HG02852 (cell line): ENCODE results near the gene DNAAF8.
"Not testable (repeated sequence)": the region's sequence is repeated elsewhere in the genome, so short reads cannot be mapped to it uniquely, and the experiment has no call there.

Experiments
- ATAC-seq: cut with Tn5 transposase; IDR thresholded peaks from one replicate; pipeline ENCODE4 v1.9.1; 2021; ENCODE audit warnings: mild to moderate bottlenecking, moderate library complexity; ENCODE audit not compliant: unreplicated experiment

Gene DNAAF8

DNA sequence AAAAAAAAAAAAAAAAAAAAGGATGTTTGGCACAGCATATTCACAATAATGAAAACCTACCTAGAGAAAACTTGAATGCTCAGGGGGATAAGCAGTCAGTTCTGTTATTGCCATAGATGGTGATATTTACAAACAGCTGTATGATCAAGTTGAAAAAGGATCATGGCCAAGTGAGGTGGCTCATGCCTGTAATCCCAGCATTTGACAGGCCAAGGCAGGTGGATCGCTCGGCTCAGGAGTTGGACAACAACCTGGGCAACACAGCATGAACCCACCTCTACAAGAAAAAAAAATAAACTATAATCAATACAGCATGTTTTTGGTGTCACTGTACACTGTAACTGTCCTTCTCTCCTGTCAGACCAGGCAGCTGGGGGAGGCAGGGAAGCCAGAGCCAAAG is 19.3 kb upstream of the DNAAF8 start:
- no peak for ATAC-seq

DNA sequence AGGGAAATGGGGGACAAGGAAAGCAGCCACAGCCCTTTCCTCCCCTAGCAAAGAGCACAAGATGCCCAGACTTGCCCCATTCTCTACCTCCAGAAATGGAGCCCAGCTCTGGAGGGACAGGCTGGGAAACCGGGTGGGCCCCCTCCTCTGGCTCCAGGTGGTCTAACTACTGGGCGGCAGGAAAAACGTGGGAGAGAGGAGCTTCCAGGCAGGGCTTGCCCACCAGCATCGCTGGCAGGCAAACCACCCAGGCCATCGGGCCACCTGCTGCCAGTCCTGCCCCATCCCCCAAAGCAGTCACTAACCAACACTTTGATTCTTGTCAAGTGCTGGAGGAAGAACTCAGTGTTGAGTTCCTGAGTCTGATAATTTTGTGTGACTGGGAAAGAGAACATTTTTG is 15.9 kb upstream of the DNAAF8 start:
- ATAC-seq, result no peak

DNA sequence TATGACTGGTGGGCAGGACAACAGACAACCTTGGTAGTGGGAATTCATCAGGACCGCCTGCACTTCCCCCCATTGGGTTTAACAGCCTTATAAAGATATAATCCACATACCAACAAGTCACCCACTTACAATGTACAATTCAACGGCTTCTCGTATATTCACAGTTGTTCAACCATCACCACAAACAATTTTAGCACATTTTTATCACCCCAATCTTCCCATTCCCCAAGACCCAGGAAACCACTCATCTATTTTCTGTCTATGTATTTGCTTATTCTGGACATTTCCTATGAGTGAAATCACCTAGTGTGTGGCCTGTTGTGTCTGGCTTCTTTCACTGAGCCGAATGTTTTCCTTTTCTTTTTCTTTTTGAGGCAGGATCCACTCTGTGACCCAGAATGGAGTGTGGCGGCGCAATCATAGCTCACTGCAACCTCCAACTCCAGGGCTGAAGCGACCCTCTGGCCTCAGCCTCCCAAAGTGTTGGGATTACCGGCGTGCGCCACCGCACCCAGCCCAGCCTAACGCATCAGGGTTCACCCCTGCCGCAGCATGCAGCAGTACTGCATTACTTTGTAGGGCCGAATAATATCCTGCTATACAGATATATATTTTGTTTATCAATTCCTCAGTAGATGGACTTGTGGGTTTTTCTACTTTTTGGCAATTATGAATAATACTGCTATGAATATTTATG is 11.1 kb upstream of the DNAAF8 start:
- no peak for ATAC-seq

DNA sequence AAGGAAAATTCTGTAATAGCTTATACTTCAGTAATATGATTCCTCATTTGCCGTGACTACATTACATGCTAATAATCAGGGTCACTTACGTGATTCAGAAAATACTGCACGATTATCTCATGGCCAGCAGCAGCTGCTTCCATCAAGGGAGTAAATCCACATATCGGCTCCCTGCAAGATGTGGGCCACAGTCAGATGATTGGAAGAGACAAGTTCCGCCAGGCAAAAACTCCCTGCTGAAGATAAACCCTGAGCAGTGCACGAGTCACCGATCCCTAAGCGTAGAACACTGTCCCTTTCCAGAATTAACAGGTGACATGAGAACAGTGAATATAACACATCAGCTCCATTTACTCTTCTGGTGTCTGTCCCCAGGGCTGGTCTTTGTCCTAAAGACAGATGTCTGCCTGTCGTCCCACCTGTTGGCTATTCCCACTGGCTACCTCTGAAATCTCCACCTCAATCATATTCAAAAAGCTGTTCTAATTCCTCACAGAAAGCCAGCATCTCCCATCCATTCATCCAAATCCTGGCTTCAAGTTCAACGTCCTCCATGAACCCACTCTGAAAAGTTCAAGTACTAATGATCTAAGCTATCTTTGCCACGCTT is 9.6 kb upstream of the DNAAF8 start:
- ATAC-seq, result no peak

DNA sequence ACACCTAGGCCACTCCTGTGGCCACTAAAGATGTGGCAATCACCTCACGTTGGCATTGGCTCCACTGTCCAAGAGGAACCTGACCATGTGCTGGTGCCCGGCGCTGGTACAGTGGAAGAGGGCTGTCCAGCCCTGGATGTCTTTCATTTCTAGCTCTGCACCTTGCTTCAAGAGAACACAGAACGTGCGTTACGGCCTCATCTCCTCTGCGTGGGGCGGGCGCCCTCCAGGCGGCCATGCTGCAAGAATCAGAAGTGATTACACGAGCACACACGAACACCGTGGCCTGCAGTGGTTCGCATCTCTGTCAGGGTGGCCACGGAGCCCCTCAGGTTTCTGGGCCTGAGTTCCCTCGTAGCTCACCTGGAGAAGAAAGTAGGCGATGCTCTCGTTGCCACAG is 7.7 kb upstream of the DNAAF8 start:
- ATAC-seq, result no peak

DNA sequence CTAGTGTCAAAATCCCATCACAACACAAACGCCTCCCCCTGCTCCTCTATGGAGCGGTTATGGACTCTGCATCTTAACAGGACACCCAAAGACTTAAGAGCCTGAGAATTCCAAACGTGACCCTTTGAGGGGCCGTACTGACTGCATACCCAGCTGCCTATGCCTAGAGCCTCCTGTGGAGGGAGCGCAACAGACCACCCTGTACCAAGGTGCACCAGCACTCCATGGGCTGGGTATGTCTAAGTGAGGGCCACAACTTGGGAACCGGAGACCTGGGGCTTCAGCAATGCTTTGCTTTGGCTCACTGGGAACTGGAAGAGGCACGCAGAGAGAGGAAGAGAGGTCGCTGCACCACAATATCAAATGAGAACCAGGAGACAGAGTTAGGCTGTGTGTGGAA is 5.7 kb upstream of the DNAAF8 start:
- no peak for ATAC-seq

DNA sequence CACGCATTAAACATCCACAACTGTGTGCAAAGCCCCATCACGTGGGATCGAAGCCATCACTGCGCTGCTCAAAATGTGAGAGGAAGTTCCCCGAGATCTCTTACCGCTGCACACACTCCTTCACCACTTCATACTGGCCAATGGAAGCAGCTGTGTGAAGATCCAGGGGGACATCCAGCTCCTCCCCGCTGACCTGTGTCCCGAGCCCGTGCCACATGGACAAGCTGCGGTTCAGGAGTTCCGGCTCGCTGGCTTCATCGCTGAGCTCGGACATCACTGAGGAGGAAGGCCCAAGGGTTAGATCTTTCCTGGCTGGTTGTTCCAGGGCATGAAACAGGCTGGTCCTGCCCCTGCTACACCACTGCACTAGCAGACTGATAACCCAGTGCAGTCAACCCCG is 4.5 kb upstream of the DNAAF8 start:
- no peak for ATAC-seq

DNA sequence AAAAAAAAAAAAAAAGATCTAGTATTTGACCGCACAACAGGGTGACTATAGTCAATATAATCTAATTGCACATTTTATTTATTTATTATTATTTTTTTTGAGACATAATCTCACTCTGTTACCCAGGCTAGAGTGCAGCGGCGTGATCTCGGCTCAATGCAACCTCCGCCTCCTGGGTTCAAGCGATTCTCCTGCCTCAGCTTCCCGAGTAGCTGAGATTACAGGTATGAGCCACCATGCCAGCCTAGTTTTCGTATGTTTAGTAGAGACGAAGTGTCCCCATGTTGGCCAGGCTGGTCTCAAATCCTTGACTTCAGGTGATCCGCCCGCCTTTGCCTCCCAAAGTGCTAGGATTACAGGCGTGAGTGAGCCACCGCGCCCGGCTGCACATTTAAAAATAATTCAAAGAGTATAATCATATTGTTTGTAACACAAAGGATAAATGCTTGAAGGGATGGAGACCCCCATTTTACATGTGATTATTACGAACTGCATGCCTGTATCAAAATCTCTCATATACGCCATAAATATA is 1.1 kb upstream of the DNAAF8 start:
- ATAC-seq, result no peak

DNA sequence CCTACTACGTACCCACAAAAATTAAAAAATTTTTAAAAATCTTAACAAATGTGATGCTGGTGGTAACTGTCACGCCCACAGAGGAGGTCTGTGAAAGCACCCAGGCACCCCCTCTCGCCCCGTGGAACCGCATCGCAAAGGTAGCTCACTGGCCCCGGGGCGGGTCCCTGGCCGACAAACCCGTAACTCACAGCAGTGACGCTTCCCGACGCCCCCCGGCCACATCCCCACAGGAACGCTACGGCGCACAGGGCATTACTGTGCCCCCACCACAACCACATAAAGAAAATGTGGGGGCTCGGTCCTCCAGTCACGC is 632 bp upstream of the DNAAF8 start:
- ATAC-seq, result peak; percentile 9

DNA sequence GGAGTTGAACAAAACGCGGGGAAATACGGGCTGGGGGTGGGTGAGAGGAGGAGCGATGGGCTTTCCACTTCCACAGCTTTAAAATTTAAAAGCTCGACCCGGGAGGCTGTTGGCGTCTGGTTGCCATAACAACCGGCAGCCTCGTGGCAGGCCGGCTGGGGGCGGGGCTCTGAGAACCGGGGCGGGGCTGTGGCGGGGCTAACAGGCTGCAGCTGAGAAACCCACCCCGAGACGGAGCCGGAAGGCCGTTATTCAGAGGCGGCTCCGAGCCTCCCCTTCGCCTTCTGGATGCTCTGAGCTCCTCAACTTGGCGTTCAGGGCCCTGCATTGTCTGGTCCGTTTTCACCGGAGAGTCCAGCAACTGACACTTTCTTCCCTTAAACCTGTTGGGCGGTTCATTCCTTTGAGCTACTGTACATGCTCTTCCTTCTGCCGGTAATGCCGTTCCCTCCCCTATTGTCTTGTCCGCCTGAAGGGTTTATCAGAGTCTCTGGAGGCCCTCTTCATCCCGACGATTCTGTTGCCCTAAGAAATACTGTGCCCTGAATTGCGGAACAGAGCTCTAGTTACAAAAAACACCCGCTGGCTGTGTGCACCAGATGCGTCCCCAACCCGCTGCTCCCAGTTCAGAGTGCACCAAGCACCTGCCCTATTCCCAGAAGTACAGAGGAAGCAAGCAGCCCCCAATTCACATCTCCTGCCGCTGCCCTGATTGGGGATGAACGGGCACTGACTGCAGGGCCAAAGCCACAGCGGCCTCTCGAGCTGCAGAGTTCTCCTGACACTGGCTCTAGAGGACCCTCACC is 596 bp downstream of the DNAAF8 start:
- ATAC-seq, result peak; percentile 54

DNA sequence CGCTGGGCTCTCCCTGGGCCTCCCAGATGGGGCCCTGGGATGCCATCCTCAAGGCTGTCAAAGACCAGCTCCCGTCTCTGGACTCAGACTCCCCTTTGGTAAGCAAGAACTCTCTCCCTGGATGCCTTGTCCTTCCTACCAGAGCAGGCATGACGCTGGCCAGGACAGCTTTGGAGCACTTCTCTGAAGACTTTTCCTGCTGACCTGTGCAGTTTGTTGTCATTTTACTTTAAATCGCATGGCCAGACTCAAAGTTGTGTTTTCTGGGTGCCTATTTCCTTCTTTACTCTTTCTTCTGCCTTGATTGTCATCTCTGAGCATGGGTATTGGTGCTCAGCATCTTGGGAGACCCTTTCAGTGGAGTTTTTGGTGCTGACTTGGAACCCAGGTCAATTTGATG is 2.2 kb downstream of the DNAAF8 start:
- ATAC-seq, result no peak

DNA sequence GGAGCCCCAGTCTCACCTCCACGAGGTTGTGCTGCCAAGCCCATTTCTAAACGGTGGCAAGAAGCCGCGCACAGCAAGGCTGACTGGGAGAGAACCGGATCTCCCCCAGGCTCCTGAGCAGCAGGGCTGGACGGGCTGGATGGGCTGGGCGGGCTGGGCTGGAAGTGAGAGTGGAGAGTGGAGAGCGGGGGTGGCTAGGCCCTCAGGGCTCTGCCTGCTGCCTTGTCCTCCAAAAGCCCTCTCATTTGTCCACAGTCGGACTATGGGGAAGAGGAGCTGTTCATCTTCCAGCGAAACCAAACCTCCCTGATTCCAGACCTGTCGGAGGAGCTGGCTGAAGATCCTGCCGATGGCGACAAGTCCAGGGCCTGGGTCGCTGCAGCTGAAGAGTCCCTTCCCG is 3.2 kb downstream of the DNAAF8 start:
- no peak for ATAC-seq

DNA sequence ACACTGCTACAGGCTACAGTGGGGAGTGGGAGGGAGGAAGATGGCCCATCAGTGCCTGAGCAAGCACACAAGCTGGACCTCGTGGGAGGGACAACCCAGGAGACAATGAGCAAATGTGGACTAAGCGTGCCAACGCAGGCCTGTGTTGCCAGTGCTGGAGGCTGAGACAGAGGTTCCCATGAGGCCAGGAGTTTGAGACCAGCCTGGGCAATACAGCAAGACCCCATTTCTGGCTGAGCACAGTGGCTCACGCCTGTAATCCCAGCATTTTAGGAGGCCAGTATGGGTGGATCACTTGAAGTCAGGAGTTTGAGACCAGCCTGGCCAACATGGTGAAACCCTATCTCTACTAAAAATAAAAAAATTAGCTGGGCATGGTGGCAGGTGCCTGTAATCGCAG is 4.0 kb downstream of the DNAAF8 start:
- not testable (repeated sequence) for ATAC-seq

DNA sequence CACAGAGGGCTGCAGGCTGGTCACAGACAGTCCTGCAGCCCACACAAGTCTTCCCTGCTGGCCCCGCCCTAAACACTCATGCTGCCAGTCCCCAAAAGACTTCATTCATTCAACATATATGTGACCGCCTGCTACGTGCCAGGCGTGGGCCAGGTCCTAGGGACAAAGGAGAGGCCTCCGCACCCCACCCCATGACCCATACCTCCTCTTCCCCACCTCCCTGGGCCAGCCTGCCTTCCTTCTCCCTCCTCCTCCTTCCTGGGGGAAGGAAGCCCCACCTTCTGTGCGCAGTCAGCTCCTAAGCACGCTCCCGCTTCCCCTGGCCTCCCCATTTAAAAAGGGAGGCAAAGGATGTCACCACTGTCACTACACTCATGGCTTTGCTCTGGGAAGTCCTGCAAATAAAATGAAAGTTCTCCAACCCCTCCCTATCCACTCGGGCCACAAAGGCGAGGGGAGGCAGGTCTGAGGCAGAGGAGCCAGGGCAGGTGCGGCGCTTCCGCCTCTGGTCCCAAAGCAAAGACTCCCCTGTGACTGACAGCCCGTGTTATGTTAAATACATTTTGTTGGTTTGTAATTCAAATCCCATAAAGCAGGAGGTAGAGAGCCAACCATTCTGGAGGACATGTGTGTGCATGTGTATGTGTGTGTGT is 9.0 kb downstream of the DNAAF8 start:
- no peak for ATAC-seq

DNA sequence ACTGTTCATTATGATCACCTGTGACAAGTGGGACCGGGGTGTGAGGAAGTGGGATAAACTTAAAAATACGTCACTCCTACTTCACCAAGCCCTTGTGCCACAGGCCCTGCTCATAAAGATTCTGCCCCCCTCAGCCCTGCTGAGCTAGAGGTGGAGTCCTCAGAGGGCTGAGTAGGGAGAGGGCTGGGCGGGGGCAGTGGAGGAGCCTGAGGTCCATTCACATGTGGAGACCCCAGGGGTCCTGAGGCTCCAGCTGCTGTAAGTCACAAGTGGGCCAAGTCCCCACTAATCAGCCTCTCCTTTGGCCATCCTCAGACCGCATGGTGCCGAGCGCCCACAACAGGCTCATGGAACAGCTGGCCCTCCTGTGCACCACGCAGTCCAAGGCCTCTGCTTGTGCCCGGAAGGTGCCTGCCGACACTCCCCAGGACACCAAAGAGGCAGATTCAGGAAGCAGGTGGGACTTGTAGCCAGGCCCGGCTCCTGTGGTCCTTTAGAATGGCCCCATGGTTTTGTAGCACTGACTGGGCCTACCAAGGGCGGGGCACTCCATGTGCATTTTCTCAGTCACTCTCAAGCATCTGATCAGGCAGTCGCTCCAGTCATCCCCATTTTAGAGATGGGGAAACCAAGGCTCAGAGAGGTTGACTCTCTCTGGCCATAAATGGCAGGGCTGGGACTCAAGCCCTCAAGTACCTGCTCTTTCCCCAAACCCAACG is 10.4 kb downstream of the DNAAF8 start:
- no peak for ATAC-seq

DNA sequence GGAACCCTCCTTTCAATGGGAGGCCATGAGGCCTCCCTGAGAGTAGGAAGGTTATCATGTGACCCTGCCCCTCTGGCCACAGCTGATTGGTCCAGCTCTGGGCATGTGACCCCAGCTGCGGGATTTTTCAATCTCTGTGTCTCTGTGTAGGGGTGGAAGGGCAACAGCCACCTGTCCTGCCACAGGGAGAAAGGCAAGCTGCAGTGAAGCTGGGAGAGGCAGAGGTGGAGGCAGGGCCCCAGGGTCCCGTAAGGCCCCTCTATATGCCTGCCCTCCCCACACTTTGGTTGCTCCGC is 10.9 kb downstream of the DNAAF8 start:
- ATAC-seq, result no peak

DNA sequence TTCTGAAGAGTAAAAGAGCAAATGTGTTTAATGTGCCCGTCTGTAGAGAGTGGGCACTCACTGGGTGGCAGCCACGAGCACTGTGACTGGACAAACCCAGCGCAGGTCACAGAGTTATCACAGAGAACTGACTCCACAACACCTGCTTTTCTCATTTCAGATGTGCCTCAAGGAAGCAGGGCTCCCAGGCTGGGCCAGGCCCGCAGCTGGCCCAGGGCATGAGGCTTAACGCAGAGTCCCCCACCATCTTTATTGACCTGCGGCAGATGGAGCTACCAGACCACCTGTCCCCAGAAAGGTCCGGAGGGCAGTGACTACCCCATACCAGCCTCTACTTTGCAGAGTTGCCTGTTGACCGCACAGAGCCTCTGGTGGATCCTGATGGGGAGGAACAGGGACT is 11.9 kb downstream of the DNAAF8 start:
- no peak for ATAC-seq

DNA sequence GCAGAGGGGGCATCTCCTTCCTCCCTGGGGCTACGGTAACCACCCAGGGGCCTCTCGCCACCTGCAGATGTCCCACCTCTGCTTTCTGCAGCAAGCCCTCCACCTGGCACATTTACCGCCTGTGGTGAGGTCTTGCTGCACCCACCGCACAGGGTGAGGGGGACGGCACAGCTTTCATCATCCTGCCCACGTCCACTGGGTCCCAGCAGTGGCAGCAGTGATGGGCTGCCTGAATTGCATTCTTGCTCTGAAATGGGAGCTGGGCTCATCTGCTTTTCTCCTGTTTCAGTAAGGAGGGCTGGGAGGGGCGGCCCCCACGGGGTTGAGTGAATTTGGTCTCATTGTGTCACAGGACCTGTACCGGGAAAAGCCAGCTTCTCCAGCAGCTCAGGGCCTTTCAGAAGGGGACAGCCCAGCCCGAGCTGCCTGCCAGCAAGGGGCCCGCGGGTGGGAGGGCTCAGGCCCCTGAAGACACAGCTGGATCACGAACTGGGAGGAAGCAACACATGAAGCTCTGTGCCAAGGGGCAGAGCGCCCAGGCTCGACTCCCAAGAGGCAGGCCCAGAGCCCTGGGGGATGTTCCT is 12.7 kb downstream of the DNAAF8 start:
- no peak for ATAC-seq

DNA sequence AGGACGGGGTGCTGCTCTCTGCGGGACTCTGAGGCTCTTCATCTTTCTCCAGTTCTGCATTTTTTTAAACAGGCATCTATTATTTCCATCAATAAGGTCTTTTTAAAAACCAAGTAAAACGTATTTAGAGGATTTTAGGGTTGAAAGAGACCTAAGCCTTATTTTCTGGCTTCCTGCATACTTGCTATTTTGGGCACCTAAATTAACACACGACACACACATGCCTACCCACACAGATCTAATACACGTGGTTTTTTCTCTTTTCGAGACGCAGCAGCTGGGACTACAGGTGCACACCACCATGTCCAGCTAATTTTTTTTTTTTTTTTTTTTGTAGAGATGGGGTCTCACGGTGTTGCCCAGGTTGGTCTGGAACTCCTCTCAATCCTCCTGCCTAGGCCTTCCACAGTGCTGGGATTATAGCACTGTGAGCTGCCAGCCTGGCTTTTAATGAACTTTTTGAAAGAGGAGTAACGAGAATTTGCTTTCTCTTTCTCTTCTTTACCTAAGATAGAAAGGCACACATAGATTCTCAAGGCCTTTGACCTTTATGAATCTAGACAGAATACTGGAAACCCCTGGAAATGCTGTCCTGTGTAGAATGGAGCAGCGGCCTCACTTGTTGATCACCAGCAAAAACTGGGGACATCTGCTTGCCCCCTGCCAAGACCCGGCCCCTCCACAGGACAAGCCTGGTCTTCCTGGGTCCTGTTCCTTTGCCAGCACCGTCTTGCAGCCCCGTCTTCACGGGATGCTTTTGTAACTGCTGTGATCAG is 13.8 kb downstream of the DNAAF8 start:
- no peak for ATAC-seq
